ENCODE results near the gene KYNU. TPM values are rescaled to one million over a fixed set of nuclear protein-coding genes. Genes with fewer than 3 reads are reported as not detected.

Gene KYNU
- total and polyA plus RNA-seq, 4 donors, result 1.2 to 13.5 (median 5.3) TPM

DNA sequence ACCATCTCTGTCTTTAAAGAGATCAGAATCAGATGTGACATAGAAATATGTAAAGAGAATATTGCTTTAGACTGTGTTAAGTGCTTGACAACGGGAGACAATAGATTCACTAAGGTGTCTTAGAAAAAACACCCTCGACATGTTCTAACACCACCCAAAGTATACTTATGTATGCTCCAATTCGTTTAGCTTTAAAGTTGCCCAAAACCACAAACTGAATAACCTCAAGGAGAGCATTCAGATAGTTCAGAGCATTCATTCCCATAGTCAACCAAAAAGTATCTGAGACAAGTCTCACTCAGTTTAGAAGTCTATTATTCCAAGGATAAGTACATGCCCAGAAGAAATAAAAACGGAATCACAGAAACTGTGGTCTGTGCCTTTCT is 96.4 kb downstream of the KYNU start:
- H3K4me1 ChIP-seq (ENCODE audit: control insufficient read depth in 1 of 2, insufficient read depth in 2 of 2, low read length in 2 of 2), result no peaks in the 10 kb centered on the region
- H3K4me3 ChIP-seq (ENCODE audit: low read length in 2 of 2), result no peak overlapping the region
- DNase-seq, result no peak
- no peaks in the 10 kb centered on the region for H3K36me3 ChIP-seq (ENCODE audit: control insufficient read depth in 1 of 2, insufficient read depth in 2 of 2, low read length in 1 of 2)
- 42 to 45% methylated on average over 4 of the region's 4 CpGs for WGBS, 2 donors
- ATAC-seq (ENCODE audit: low FRiP score), result no peak
- H3K27me3 ChIP-seq (ENCODE audit: control insufficient read depth in 1 of 2, insufficient read depth in 2 of 2, low read length in 1 of 2), result no peaks in the 10 kb centered on the region
- H3K27ac ChIP-seq (ENCODE audit: low read depth in 1 of 2, low read length in 2 of 2), result no peak overlapping the region
- H3K9me3 ChIP-seq (ENCODE audit: control insufficient read depth, low read length), result no peaks in the 10 kb centered on the region
- intact Hi-C loops (cut with DNase I), result no loop called here

DNA sequence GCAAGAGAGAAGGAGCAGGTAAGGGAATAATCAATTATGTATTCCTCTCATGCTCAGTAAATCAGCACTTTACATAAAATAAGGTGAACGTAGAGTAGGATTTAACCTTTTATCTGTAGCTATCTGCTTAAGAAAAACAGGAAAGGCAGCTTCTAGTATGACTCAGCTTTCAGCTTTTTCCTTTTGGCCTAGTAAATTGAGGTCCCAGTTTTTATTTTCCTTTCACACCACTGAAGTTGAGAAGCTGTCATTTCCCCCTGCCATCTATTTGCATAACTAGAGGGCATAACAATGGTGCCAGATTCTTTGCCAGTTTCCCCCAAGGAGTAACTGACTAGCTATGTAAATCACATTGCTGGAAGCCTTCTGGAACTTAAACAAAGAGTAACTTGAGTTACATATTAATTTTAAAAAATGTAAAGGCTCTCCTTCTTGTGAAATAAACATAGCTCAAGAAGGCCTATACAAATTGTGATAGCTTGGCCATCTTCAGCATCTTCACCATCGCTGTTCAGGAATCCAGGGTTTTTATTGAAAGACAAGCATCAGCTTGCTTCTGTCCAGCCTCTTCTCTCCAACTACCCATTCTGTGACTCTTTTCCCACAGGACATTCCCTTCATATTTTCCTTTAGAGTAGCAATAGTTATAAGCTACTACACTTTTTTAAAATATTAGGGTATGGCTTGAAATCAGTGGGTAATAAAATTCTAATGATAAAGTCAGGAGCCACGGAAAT is 97.0 kb downstream of the KYNU start:
- no peak overlapping the region for H3K4me3 ChIP-seq (ENCODE audit: low read length in 2 of 2)
- H3K27me3 ChIP-seq (ENCODE audit: control insufficient read depth in 1 of 2, insufficient read depth in 2 of 2, low read length in 1 of 2), result no peaks in the 10 kb centered on the region
- ATAC-seq (ENCODE audit: low FRiP score), result no peak
- WGBS, 2 donors, result 48 to 59% methylated on average over 3 of the region's 3 CpGs
- H3K36me3 ChIP-seq (ENCODE audit: control insufficient read depth in 1 of 2, insufficient read depth in 2 of 2, low read length in 1 of 2), result no peaks in the 10 kb centered on the region
- no peaks in the 10 kb centered on the region for H3K9me3 ChIP-seq (ENCODE audit: control insufficient read depth, low read length)
- no peak overlapping the region for H3K27ac ChIP-seq (ENCODE audit: low read depth in 1 of 2, low read length in 2 of 2)
- no peaks in the 10 kb centered on the region for H3K4me1 ChIP-seq (ENCODE audit: control insufficient read depth in 1 of 2, insufficient read depth in 2 of 2, low read length in 2 of 2)
- intact Hi-C loops (cut with DNase I), result loop anchor here in 1 of 2 donors (5.0 kb wide), 1 partner anchor 287 kb away; no protein-coding TSS in a partner anchor
- no peak for DNase-seq

DNA sequence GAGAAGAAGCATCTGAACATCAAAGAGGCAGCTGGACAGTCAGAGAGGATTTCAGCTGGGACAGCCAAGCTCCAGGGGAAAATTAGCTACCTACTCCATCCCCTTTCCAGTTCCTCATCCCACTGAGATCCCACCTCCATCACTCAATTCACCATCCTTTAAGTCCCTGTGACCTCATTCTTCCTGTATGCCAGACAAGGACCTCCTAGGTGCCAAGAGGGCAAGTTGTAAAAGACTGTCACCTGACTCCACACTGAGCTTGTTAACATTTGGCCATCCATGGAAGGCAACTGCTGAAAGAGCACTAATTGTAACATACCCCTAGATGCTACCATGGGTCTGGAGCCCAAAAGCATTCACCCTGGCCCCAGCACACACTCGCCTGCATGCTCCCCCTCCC is 97.8 kb downstream of the KYNU start:
- WGBS, 2 donors, result 82 to 93% methylated on average over 1 of the region's 1 CpG
- Histone ChIP-seq H3K27ac (ENCODE audit: low read depth in 1 of 2, low read length in 2 of 2) (no peak overlapping the region), H3K9me3 (ENCODE audit: control insufficient read depth, low read length) (no peaks in the 10 kb centered on the region)

DNA sequence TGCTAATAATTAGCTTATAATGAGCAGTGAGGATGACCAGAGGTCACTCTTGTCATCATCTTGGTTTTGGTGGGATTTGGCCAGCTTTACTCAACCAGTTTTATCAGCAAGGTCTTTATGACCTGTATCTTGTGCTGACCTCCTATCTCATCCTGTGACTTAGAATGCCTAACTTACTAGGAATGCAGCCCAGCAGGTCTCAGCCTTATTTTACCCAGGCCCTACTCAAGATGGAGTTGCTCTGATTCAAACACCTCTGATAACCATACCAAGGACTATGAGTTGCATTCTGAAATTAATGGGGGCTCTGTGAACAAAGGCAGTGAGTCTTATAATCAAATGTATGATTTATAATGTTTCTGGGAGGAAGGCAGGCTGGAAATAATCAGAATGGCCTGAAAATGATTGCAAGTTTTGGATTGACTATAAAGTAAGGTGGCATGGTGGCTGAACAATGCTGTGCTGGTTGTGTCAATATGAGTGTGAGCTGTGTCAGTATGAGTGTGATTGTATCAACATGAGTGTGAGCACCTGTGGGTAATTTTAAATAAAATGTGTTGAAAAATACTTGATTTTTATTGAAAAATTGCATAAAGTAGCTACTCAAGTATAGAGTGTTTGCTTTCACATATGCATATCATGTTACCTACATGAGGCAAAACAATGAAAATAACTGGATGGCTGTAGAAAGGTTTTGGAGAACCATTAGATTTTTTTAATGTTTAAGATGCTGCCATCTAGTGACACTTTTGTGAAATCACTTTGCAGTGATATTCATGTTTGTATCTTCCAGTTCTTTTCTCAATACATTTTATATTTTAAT is 103.0 kb downstream of the KYNU start:
- Histone ChIP-seq H3K9me3 (ENCODE audit: control insufficient read depth, low read length) (no peaks in the 10 kb centered on the region), H3K27me3 (ENCODE audit: control insufficient read depth in 1 of 2, insufficient read depth in 2 of 2, low read length in 1 of 2) (no peaks in the 10 kb centered on the region), H3K27ac (ENCODE audit: low read depth in 1 of 2, low read length in 2 of 2) (no peak overlapping the region), H3K36me3 (ENCODE audit: control insufficient read depth in 1 of 2, insufficient read depth in 2 of 2, low read length in 1 of 2) (no peaks in the 10 kb centered on the region), H3K4me1 (ENCODE audit: control insufficient read depth in 1 of 2, insufficient read depth in 2 of 2, low read length in 2 of 2) (no peaks in the 10 kb centered on the region), H3K4me3 (ENCODE audit: low read length in 2 of 2) (no peak overlapping the region)
- ATAC-seq (ENCODE audit: low FRiP score) (no peak), DNase-seq (no peak)
- intact Hi-C loops (cut with DNase I), result loop anchor here in 1 of 2 donors (5.0 kb wide), 2 partner anchors 188 to 298 kb away; no protein-coding TSS in a partner anchor

More for the DNA sequence above, 97.8 kb downstream of the KYNU start:
- Histone ChIP-seq H3K36me3 (ENCODE audit: control insufficient read depth in 1 of 2, insufficient read depth in 2 of 2, low read length in 1 of 2) (no peaks in the 10 kb centered on the region), H3K4me1 (ENCODE audit: control insufficient read depth in 1 of 2, insufficient read depth in 2 of 2, low read length in 2 of 2) (no peaks in the 10 kb centered on the region), H3K4me3 (ENCODE audit: low read length in 2 of 2) (no peak overlapping the region), H3K27me3 (ENCODE audit: control insufficient read depth in 1 of 2, insufficient read depth in 2 of 2, low read length in 1 of 2) (no peaks in the 10 kb centered on the region)
- ATAC-seq (ENCODE audit: low FRiP score) (no peak), DNase-seq (no peak)
- intact Hi-C loops (cut with DNase I), result loop anchor here in 1 of 2 donors (5.0 kb wide), 1 partner anchor 288 kb away; no protein-coding TSS in a partner anchor

DNA sequence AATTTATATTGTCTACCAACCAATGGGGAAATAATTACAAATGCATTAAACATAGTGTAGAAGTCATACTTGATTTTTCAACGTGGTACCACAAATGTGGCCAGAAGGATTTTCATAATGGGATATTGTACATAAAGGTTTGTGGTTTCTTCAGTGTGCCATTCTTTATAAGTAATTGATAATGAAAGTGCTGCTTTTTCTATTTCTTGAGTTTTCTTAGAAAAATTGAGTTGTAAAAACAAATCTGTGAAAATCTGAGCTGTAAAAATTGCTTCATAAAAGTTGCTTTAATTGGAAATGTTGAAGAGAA is 103.6 kb downstream of the KYNU start:
- intact Hi-C loops (cut with DNase I), result loop anchor here in 1 of 2 donors (5.0 kb wide), 2 partner anchors 189 to 299 kb away; no protein-coding TSS in a partner anchor

DNA sequence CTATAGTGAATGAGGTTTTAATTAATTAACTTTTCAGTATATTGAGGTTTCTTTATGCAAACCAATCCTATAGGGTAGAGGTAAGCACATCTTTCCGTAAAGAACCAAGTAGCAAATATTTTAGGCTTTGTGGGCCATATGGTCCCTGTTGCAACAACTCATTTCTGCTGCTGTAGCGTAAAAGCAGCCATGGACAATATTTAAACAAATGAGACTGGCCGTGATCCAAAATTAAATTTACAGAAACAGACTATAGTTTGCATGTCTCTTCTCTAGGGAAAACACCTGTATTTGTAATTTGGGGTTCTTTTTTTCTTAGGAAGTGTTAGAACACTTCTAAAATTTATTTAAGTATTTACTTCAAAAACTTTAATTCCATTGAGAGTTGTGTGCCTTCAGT is 104.3 kb downstream of the KYNU start:
- 68 to 75% methylated on average over 3 of the region's 3 CpGs for WGBS, 2 donors
- Histone ChIP-seq H3K36me3 (ENCODE audit: control insufficient read depth in 1 of 2, insufficient read depth in 2 of 2, low read length in 1 of 2) (no peaks in the 10 kb centered on the region), H3K4me1 (ENCODE audit: control insufficient read depth in 1 of 2, insufficient read depth in 2 of 2, low read length in 2 of 2) (no peaks in the 10 kb centered on the region), H3K9me3 (ENCODE audit: control insufficient read depth, low read length) (no peaks in the 10 kb centered on the region), H3K27me3 (ENCODE audit: control insufficient read depth in 1 of 2, insufficient read depth in 2 of 2, low read length in 1 of 2) (no peaks in the 10 kb centered on the region), H3K4me3 (ENCODE audit: low read length in 2 of 2) (no peak overlapping the region), H3K27ac (ENCODE audit: low read depth in 1 of 2, low read length in 2 of 2) (no peak overlapping the region)
- intact Hi-C loops (cut with DNase I), result loop anchor here in 1 of 2 donors (5.0 kb wide), 2 partner anchors 189 to 299 kb away; no protein-coding TSS in a partner anchor
- DNase-seq (no peak), ATAC-seq (ENCODE audit: low FRiP score) (no peak)

More for the DNA sequence above, 103.6 kb downstream of the KYNU start:
- ATAC-seq (ENCODE audit: low FRiP score) (no peak), DNase-seq (no peak)
- 2 to 4% methylated on average over 1 of the region's 1 CpG for WGBS, 2 donors
- Histone ChIP-seq H3K4me1 (ENCODE audit: control insufficient read depth in 1 of 2, insufficient read depth in 2 of 2, low read length in 2 of 2) (no peaks in the 10 kb centered on the region), H3K36me3 (ENCODE audit: control insufficient read depth in 1 of 2, insufficient read depth in 2 of 2, low read length in 1 of 2) (no peaks in the 10 kb centered on the region), H3K27ac (ENCODE audit: low read depth in 1 of 2, low read length in 2 of 2) (no peak overlapping the region), H3K4me3 (ENCODE audit: low read length in 2 of 2) (no peak overlapping the region), H3K9me3 (ENCODE audit: control insufficient read depth, low read length) (no peaks in the 10 kb centered on the region), H3K27me3 (ENCODE audit: control insufficient read depth in 1 of 2, insufficient read depth in 2 of 2, low read length in 1 of 2) (no peaks in the 10 kb centered on the region)

DNA sequence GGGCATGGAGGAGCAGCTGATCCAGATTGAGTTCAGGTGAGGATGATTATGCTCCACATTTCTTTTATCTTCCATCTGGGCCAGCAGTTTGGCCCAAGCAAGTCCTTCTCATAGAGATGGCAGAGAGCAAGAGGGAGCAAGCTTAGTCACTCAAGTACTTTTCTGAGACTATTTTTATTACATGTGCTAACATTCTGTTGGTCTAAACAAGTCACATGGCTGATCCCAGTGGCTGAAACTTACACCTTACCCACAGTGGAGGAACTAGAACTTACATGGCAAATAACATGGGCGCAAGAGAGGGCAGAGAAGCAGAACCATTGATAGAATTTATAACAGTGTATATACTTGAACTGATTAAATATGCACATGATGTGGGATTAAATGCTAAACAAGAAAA is 105.7 kb downstream of the KYNU start:
- no peaks in the 10 kb centered on the region for H3K4me1 ChIP-seq (ENCODE audit: control insufficient read depth in 1 of 2, insufficient read depth in 2 of 2, low read length in 2 of 2)
- no peak overlapping the region for H3K4me3 ChIP-seq (ENCODE audit: low read length in 2 of 2)
- no peaks in the 10 kb centered on the region for H3K9me3 ChIP-seq (ENCODE audit: control insufficient read depth, low read length)
- H3K27me3 ChIP-seq (ENCODE audit: control insufficient read depth in 1 of 2, insufficient read depth in 2 of 2, low read length in 1 of 2), result no peaks in the 10 kb centered on the region
- H3K27ac ChIP-seq (ENCODE audit: low read depth in 1 of 2, low read length in 2 of 2), result no peak overlapping the region
- H3K36me3 ChIP-seq (ENCODE audit: control insufficient read depth in 1 of 2, insufficient read depth in 2 of 2, low read length in 1 of 2), result no peaks in the 10 kb centered on the region
- DNase-seq (no peak), ATAC-seq (ENCODE audit: low FRiP score) (no peak)
- WGBS, 2 donors, result 95 to 97% methylated on average over 1 of the region's 1 CpG
- intact Hi-C loops (cut with DNase I), result loop anchor here in 1 of 2 donors (5.0 kb wide), 2 partner anchors 191 to 301 kb away; no protein-coding TSS in a partner anchor

DNA sequence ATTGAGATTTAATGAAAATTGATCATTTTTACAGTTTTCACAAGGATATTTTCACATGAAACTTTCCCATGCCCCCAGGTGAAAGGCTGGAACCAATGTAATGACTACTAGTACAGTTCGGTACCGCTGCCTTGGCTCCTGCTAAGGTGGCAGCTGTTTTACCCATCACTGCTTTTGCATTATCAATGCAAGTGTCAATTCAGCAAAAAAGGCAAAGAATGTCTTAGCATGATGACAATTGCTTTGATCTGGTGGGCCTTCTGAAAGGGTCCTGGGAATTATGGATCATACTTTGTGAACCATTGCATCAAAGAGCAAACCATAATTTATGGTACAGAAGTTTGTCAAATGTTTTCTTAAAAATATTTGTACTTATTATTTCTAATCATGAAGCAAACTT is 107.2 kb downstream of the KYNU start:
- intact Hi-C loops (cut with DNase I), result loop anchor here in 1 of 2 donors (5.0 kb wide), 2 partner anchors 192 to 302 kb away; no protein-coding TSS in a partner anchor
- WGBS, 2 donors, result 93 to 98% methylated on average over 2 of the region's 2 CpGs
- ATAC-seq (ENCODE audit: low FRiP score), result no peak

More for the DNA sequence above, 107.2 kb downstream of the KYNU start:
- Histone ChIP-seq H3K4me3 (ENCODE audit: low read length in 2 of 2) (no peak overlapping the region), H3K27me3 (ENCODE audit: control insufficient read depth in 1 of 2, insufficient read depth in 2 of 2, low read length in 1 of 2) (no peaks in the 10 kb centered on the region), H3K27ac (ENCODE audit: low read depth in 1 of 2, low read length in 2 of 2) (no peak overlapping the region), H3K4me1 (ENCODE audit: control insufficient read depth in 1 of 2, insufficient read depth in 2 of 2, low read length in 2 of 2) (no peaks in the 10 kb centered on the region), H3K36me3 (ENCODE audit: control insufficient read depth in 1 of 2, insufficient read depth in 2 of 2, low read length in 1 of 2) (no peaks in the 10 kb centered on the region), H3K9me3 (ENCODE audit: control insufficient read depth, low read length) (no peaks in the 10 kb centered on the region)
- DNase-seq, result no peak

Measured in aorta (tissue), 5 donors.